ENCODE results near the gene LRP1-AS. TPM values are rescaled to one million over a fixed set of nuclear protein-coding genes. Genes with fewer than 3 reads are reported as not detected.

Gene LRP1-AS
- total RNA-seq, 1 donor from 2014 or later = not detected

DNA sequence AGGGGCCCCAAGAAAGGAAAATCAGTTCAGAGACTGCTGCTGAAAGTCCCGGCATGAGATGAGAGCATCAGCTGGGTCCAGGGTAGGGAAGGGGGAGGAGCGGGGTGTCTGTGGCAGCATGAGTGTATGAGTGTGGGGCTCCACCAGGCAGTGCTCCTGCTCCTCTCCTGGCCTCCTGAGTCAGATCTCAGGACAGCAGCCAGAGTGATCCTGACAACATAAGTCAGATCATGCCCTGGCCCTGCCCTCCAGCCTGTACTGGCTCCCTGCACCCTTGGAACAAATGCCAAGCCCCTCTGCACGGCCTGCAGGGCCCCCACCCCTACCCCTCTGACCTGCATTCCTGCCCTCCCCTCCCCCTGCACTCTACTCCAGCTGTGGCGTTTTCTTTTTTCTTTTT lies 24.2 kb upstream of the LRP1-AS start:
- peak; percentile 31 for DNase-seq (ENCODE audit: low read depth)
- Histone ChIP-seq H3K9ac (ENCODE audit: low read length) (no peak overlapping the region), H3K4me2 (ENCODE audit: low read length) (no peak overlapping the region), H3K4me3 (ENCODE audit: insufficient read depth, low read depth, low read length) (no peak overlapping the region), H3K36me3 (ENCODE audit: insufficient read depth, low read length) (peaks cover 54% of the 10 kb centered on the region), H2AFZ (ENCODE audit: low read depth, low read length) (no peak overlapping the region), H3K79me2 (ENCODE audit: insufficient read depth, low read length) (no peaks in the 10 kb centered on the region), H4K20me1 (ENCODE audit: insufficient read depth, low read length) (peaks cover 88% of the 10 kb centered on the region), H3K27ac (ENCODE audit: low read depth, low read length) (no peak overlapping the region), H3K4me1 (ENCODE audit: insufficient read depth, low read length) (peaks cover 10% of the 10 kb centered on the region), H3K9me3 (ENCODE audit: insufficient read depth, low read depth, low read length) (no peaks in the 10 kb centered on the region), H3K27me3 (ENCODE audit: insufficient read depth, low read length) (no peaks in the 10 kb centered on the region)
- Mint-ChIP-seq H3K4me3 (ENCODE audit: unreplicated experiment) (no peak overlapping the region), H3K27me3 (ENCODE audit: low read depth, unreplicated experiment) (no peaks in the 10 kb centered on the region), H3K36me3 (ENCODE audit: low read depth, unreplicated experiment) (peaks cover 50% of the 10 kb centered on the region), H3K4me1 (ENCODE audit: low read depth, unreplicated experiment) (peaks cover 28% of the 10 kb centered on the region), H3K27ac (ENCODE audit: unreplicated experiment) (no peak overlapping the region), H3K9me3 (ENCODE audit: unreplicated experiment) (no peaks in the 10 kb centered on the region)
- no peak for TF ChIP-seq EZH2 (IDR thresholded peaks at IDR 0.05; ENCODE audit: insufficient read depth, low read length)
- TF ChIP-seq, protein P1, sequence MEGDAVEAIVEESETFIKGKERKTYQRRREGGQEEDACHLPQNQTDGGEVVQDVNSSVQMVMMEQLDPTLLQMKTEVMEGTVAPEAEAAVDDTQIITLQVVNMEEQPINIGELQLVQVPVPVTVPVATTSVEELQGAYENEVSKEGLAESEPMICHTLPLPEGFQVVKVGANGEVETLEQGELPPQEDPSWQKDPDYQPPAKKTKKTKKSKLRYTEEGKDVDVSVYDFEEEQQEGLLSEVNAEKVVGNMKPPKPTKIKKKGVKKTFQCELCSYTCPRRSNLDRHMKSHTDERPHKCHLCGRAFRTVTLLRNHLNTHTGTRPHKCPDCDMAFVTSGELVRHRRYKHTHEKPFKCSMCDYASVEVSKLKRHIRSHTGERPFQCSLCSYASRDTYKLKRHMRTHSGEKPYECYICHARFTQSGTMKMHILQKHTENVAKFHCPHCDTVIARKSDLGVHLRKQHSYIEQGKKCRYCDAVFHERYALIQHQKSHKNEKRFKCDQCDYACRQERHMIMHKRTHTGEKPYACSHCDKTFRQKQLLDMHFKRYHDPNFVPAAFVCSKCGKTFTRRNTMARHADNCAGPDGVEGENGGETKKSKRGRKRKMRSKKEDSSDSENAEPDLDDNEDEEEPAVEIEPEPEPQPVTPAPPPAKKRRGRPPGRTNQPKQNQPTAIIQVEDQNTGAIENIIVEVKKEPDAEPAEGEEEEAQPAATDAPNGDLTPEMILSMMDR (IDR thresholded peaks at IDR 0.05; ENCODE audit: insufficient read depth, low read depth, low read length) = no peak
- no peak for FAIRE-seq

DNA sequence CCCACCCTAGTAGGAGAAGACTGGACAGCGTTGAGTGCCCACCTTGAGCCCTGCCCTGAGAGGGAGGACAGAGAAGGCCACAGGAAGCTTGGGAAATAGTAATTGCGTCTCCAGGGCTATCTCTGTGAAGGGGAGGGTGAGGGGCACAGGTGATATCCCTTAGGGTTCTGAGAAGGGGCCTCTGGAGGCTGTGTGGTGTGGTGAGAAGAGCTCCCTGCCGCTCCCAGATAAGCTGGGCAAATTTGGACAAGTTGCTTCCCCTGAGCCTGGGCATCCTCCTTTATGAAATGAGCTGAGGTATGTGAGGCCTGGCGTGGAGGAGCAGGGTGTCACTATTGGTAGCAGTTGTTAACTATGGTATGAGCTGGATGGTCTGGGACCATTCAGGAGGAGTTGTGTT lies 23.5 kb upstream of the LRP1-AS start:
- no peak overlapping the region for H3K27ac ChIP-seq (ENCODE audit: low read depth, low read length)
- no peak overlapping the region for H3K9ac ChIP-seq (ENCODE audit: low read length)
- no peak for DNase-seq (ENCODE audit: low read depth)
- H3K27ac Mint-ChIP-seq (ENCODE audit: unreplicated experiment) = peak overlapping the region; percentile 27
- H3K27me3 ChIP-seq (ENCODE audit: insufficient read depth, low read length) = no peaks in the 10 kb centered on the region
- H3K9me3 Mint-ChIP-seq (ENCODE audit: unreplicated experiment) = no peaks in the 10 kb centered on the region
- no peaks in the 10 kb centered on the region for H3K9me3 ChIP-seq (ENCODE audit: insufficient read depth, low read depth, low read length)
- H3K4me2 ChIP-seq (ENCODE audit: low read length) = no peak overlapping the region
- H3K4me1 ChIP-seq (ENCODE audit: insufficient read depth, low read length) = peaks cover 15% of the 10 kb centered on the region
- FAIRE-seq = no peak
- no peak for TF ChIP-seq EZH2 (IDR thresholded peaks at IDR 0.05; ENCODE audit: insufficient read depth, low read length)
- TF ChIP-seq, protein P1 (IDR thresholded peaks at IDR 0.05; ENCODE audit: insufficient read depth, low read depth, low read length) = no peak
- no peak overlapping the region for H3K4me3 ChIP-seq (ENCODE audit: insufficient read depth, low read depth, low read length)
- no peaks in the 10 kb centered on the region for H3K79me2 ChIP-seq (ENCODE audit: insufficient read depth, low read length)
- peaks cover 87% of the 10 kb centered on the region for H4K20me1 ChIP-seq (ENCODE audit: insufficient read depth, low read length)
- no peak overlapping the region for H3K4me3 Mint-ChIP-seq (ENCODE audit: unreplicated experiment)
- peaks cover 49% of the 10 kb centered on the region for H3K36me3 Mint-ChIP-seq (ENCODE audit: low read depth, unreplicated experiment)
- no peaks in the 10 kb centered on the region for H3K27me3 Mint-ChIP-seq (ENCODE audit: low read depth, unreplicated experiment)
- H3K36me3 ChIP-seq (ENCODE audit: insufficient read depth, low read length) = peaks cover 47% of the 10 kb centered on the region
- no peak overlapping the region for H2AFZ ChIP-seq (ENCODE audit: low read depth, low read length)
- H3K4me1 Mint-ChIP-seq (ENCODE audit: low read depth, unreplicated experiment) = peaks cover 34% of the 10 kb centered on the region

DNA sequence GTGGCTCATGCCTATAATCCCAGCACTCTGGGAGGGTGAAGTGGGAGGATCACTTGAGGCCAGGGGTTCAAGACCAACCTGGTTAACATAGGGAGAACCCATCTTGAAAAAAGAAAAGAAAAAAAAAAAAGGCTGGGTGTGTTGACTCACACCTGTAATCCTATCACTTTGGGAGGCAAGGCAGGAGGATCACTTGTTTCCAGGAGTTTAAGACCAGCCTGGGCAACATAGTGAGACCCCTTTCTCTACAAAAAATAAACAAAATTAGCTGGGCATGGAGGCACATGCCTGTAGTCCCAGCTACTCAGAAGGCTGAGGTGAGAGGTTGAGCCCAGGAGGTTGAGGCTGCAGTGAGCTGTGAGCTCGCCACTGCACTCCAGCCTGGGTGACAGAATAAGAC lies 23.0 kb upstream of the LRP1-AS start:
- Histone ChIP-seq H3K9ac (ENCODE audit: low read length) (no peak overlapping the region), H2AFZ (ENCODE audit: low read depth, low read length) (no peak overlapping the region), H3K36me3 (ENCODE audit: insufficient read depth, low read length) (peaks cover 47% of the 10 kb centered on the region), H3K27ac (ENCODE audit: low read depth, low read length) (no peak overlapping the region), H3K27me3 (ENCODE audit: insufficient read depth, low read length) (no peaks in the 10 kb centered on the region), H3K79me2 (ENCODE audit: insufficient read depth, low read length) (no peaks in the 10 kb centered on the region), H4K20me1 (ENCODE audit: insufficient read depth, low read length) (peaks cover 85% of the 10 kb centered on the region), H3K9me3 (ENCODE audit: insufficient read depth, low read depth, low read length) (no peaks in the 10 kb centered on the region), H3K4me2 (ENCODE audit: low read length) (no peak overlapping the region), H3K4me3 (ENCODE audit: insufficient read depth, low read depth, low read length) (no peak overlapping the region), H3K4me1 (ENCODE audit: insufficient read depth, low read length) (peaks cover 19% of the 10 kb centered on the region)
- peak overlapping the region; percentile 20 for H3K4me3 Mint-ChIP-seq (ENCODE audit: unreplicated experiment)
- H3K9me3 Mint-ChIP-seq (ENCODE audit: unreplicated experiment) = no peaks in the 10 kb centered on the region
- no peak for DNase-seq (ENCODE audit: low read depth)
- TF ChIP-seq EZH2 (IDR thresholded peaks at IDR 0.05; ENCODE audit: insufficient read depth, low read length) = no peak
- TF ChIP-seq, protein P1 (IDR thresholded peaks at IDR 0.05; ENCODE audit: insufficient read depth, low read depth, low read length) = no peak
- FAIRE-seq = no peak
- H3K27me3 Mint-ChIP-seq (ENCODE audit: low read depth, unreplicated experiment) = no peaks in the 10 kb centered on the region
- peaks cover 47% of the 10 kb centered on the region for H3K36me3 Mint-ChIP-seq (ENCODE audit: low read depth, unreplicated experiment)
- H3K27ac Mint-ChIP-seq (ENCODE audit: unreplicated experiment) = peak overlapping the region; percentile 47
- H3K4me1 Mint-ChIP-seq (ENCODE audit: low read depth, unreplicated experiment) = peaks cover 34% of the 10 kb centered on the region
